HG02938 (cell line): ENCODE results near the gene OR6C65.
"Not testable (repeated sequence)": the region's sequence is repeated elsewhere in the genome, so short reads cannot be mapped to it uniquely, and the experiment has no call there.

ENCODE experiments used
- ATAC-seq: cut with Tn5 transposase; IDR thresholded peaks from one replicate; pipeline ENCODE4 v1.9.1; 2021; ENCODE audit warnings: mild to moderate bottlenecking, moderate library complexity; ENCODE audit not compliant: unreplicated experiment

The OR6C65 gene

GRCh38 chr12:55400229-55400628 is at the start of gene OR6C65:
Gene OR6C65 (plus strand): TSS chr12:55400529. CDS start chr12:55400529, 0 bp downstream.
- ATAC-seq: no peak

- ATAC-seq: not testable (repeated sequence)
These were observed 45.0 kb upstream of the OR6C65 start for GRCh38 chr12:55355338-55355737.

GRCh38 chr12:55362675-55363074 is 37.7 kb upstream of the OR6C65 start, which contains the start of gene OR6C75:
Gene OR6C75 (plus strand): TSS chr12:55362975. CDS start chr12:55365111, 2,136 bp downstream.
- ATAC-seq: no peak

- ATAC-seq: no peak
These were observed 35.2 kb upstream of the OR6C65 start for GRCh38 chr12:55365086-55365485.

- ATAC-seq: no peak
These were observed 27.8 kb upstream of the OR6C65 start for GRCh38 chr12:55372521-55372920.

GRCh38 chr12:55385891-55386290 is 14.4 kb upstream of the OR6C65 start:
- ATAC-seq: no peak

- ATAC-seq: no peak
These were observed 8.1 kb upstream of the OR6C65 start for GRCh38 chr12:55392032-55392795.

GRCh38 chr12:55396326-55396725 is 4.0 kb upstream of the OR6C65 start:
- no peak for ATAC-seq

- no peak for ATAC-seq
These were observed 7.5 kb downstream of the OR6C65 start for GRCh38 chr12:55407866-55408265.

- not testable (repeated sequence) for ATAC-seq
These were observed 8.8 kb downstream of the OR6C65 start for GRCh38 chr12:55409133-55409532.

GRCh38 chr12:55412138-55412537 is 11.8 kb downstream of the OR6C65 start:
- not testable (repeated sequence) for ATAC-seq

GRCh38 chr12:55413498-55414388 is 13.4 kb downstream of the OR6C65 start:
- not testable (repeated sequence) for ATAC-seq

GRCh38 chr12:55414396-55414823 is 14.1 kb downstream of the OR6C65 start:
- ATAC-seq: not testable (repeated sequence)

- ATAC-seq: not testable (repeated sequence)
These were observed 14.6 kb downstream of the OR6C65 start for GRCh38 chr12:55414889-55415288.

- no peak for ATAC-seq
These were observed 16.6 kb downstream of the OR6C65 start for GRCh38 chr12:55416961-55417360.

- ATAC-seq: no peak
These were observed 20.1 kb downstream of the OR6C65 start for GRCh38 chr12:55420307-55420962.

GRCh38 chr12:55425954-55426353 is 25.6 kb downstream of the OR6C65 start, which contains the start of gene OR6C76:
Gene OR6C76 (plus strand): TSS chr12:55426254. CDS start chr12:55426254, 0 bp downstream.
- no peak for ATAC-seq

GRCh38 chr12:55428331-55429243 is 28.3 kb downstream of the OR6C65 start:
- ATAC-seq: no peak

GRCh38 chr12:55441233-55441632 is 40.9 kb downstream of the OR6C65 start:
- not testable (repeated sequence) for ATAC-seq

- ATAC-seq: no peak
These were observed 43.4 kb downstream of the OR6C65 start, which contains the start of gene OR6C2 for GRCh38 chr12:55443776-55444175. Gene OR6C2 (plus strand): TSS chr12:55444076. CDS start chr12:55452214, 8,138 bp downstream.
